Activated naive CD8-positive, alpha-beta T cell (primary cell): Measurements from ENCODE around the gene ARL8B.
A peak's percentile ranks its signal among the peaks of the same experiment; 100 is the strongest.

Experiments
- H3K27ac Mint-ChIP-seq: one replicate; pipeline ENCODE4 v1.8.0; 2021; ENCODE audit warnings: mixed read lengths
- H3K27me3 Mint-ChIP-seq: one replicate; pipeline ENCODE4 v1.8.0; 2021; ENCODE audit warnings: mixed read lengths
- H3K36me3 Mint-ChIP-seq: one replicate; pipeline ENCODE4 v1.8.0; 2021; ENCODE audit warnings: mixed read lengths
- H3K4me1 Mint-ChIP-seq: one replicate; pipeline ENCODE4 v1.8.0; 2021; ENCODE audit warnings: low read depth, mixed read lengths
- H3K4me3 Mint-ChIP-seq: one replicate; pipeline ENCODE4 v1.8.0; 2021; ENCODE audit warnings: mild to moderate bottlenecking, mixed read lengths
- H3K9me3 Mint-ChIP-seq: one replicate; pipeline ENCODE4 v1.8.0; 2021; ENCODE audit warnings: low read depth, mixed read lengths

Gene ARL8B

GRCh38 chr3:5194341-5194740 lies 72.2 kb downstream of the ARL8B start:
- H3K9me3 Mint-ChIP-seq: peaks cover 3% of the 10 kb centered on the region
- H3K4me3 Mint-ChIP-seq: peak overlapping the region; percentile 82
- peak overlapping the region; percentile 93 for H3K27ac Mint-ChIP-seq
- no peaks in the 10 kb centered on the region for H3K27me3 Mint-ChIP-seq
- peaks cover 39% of the 10 kb centered on the region for H3K36me3 Mint-ChIP-seq
- peaks cover 88% of the 10 kb centered on the region for H3K4me1 Mint-ChIP-seq

DNA sequence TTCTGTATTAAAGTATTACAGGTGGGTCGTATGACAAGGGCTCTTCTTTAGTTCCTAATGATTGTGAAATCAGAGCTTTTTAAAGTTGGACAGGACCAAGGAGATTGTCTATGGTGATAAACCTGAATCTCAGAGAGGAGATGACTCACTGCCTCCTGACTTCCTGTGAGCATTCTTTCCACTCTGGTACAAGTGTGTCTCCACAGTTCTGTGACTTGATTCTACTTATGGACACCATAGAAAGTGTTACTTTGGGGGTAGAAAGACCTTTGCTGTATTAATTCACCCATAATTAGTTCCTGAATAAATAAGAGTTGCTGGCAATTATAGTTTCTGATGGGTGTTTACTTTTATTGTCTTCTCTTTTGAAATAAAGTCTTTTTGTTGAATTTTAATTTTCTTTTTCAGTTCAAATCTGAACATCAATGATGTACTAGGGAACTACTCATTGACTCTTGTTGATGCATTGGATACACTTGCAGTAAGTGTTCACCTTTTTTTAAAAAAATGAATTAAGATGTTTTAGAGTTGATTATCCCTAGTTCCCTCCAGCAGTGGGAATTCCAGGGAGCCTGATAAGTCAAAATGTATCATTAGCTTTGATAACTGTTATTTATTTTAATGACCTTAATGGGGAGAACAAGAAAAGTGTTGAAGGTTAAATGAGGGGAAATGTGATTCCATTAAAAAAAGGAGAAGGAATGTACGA lies 72.9 kb downstream of the ARL8B start:
- Mint-ChIP-seq H3K27ac (peak overlapping the region; percentile 93), H3K36me3 (peaks cover 42% of the 10 kb centered on the region), H3K4me3 (peak overlapping the region; percentile 82), H3K27me3 (no peaks in the 10 kb centered on the region), H3K9me3 (peaks cover 3% of the 10 kb centered on the region), H3K4me1 (peaks cover 89% of the 10 kb centered on the region)

DNA sequence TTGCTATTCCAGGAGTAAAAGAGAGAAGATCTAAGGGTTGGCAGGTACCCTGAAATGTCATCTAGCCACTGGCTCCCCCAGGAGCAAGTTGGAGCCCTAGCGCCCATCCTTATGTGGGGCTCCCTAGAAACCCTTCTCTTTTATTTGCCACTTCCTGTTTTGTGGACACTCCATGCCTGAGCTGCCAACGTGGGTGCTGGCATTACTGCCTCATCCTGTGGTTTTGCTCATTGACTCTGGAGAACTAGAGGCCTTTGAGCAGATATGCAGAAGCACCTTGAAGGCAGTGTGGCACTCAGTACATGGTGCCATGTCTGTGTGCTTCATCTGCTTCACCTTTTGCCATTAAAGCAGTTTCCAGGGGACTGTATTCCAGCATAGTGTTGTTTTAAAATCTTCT lies 73.5 kb downstream of the ARL8B start:
- Mint-ChIP-seq H3K4me1 (peaks cover 89% of the 10 kb centered on the region), H3K4me3 (peak overlapping the region; percentile 82), H3K27ac (peak overlapping the region; percentile 93), H3K36me3 (peaks cover 45% of the 10 kb centered on the region), H3K9me3 (peaks cover 3% of the 10 kb centered on the region), H3K27me3 (no peaks in the 10 kb centered on the region)

GRCh38 chr3:5197022-5197421 lies 74.9 kb downstream of the ARL8B start:
- Mint-ChIP-seq H3K27ac (peak overlapping the region; percentile 93), H3K4me1 (peaks cover 87% of the 10 kb centered on the region), H3K4me3 (peak overlapping the region; percentile 82), H3K9me3 (no peaks in the 10 kb centered on the region), H3K36me3 (peaks cover 45% of the 10 kb centered on the region), H3K27me3 (no peaks in the 10 kb centered on the region)

GRCh38 chr3:5197470-5198312 lies 75.6 kb downstream of the ARL8B start:
- no peaks in the 10 kb centered on the region for H3K9me3 Mint-ChIP-seq
- no peaks in the 10 kb centered on the region for H3K27me3 Mint-ChIP-seq
- H3K4me1 Mint-ChIP-seq: peaks cover 81% of the 10 kb centered on the region
- H3K4me3 Mint-ChIP-seq: peak overlapping the region; percentile 82
- peak overlapping the region; percentile 93 for H3K27ac Mint-ChIP-seq
- peaks cover 43% of the 10 kb centered on the region for H3K36me3 Mint-ChIP-seq

GRCh38 chr3:5198313-5198677 lies 76.2 kb downstream of the ARL8B start:
- Mint-ChIP-seq H3K4me1 (peaks cover 75% of the 10 kb centered on the region), H3K4me3 (peak overlapping the region; percentile 52), H3K36me3 (peaks cover 41% of the 10 kb centered on the region), H3K9me3 (no peaks in the 10 kb centered on the region), H3K27ac (peak overlapping the region; percentile 93), H3K27me3 (no peaks in the 10 kb centered on the region)

DNA sequence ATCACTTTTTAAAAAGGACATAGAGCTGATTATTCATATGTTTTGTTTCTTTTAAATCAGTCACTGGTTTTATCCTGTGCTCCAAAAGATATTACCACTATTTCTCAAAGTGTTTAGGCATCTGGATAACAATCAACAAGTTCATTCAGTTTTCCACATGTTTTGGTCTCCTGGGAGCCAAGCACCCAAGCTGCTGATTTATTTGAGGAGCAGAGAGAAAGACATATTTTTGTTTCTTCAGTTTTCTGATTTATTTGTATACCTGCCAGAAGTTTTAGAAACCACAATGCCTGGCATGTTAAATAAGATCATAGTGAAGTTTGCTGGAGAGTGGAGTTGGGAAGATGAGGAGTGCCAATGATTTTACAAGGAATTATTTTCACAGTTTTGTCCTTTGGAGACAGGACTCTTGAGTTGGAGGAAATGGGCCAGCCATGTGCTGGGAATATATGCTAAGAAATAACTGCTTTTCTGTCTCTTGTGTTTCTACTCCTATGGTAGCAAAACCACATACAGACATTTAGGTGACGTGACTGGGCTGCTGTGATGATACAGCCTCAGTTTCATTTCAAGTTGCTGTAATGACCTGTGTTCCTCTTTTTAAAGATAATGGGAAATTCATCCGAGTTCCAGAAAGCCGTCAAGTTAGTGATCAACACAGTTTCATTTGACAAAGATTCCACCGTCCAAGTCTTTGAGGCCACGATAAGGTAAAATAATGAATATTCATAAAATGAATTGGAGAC lies 77.1 kb downstream of the ARL8B start:
- no peaks in the 10 kb centered on the region for H3K27me3 Mint-ChIP-seq
- H3K4me3 Mint-ChIP-seq: peak overlapping the region; percentile 51
- no peaks in the 10 kb centered on the region for H3K9me3 Mint-ChIP-seq
- peaks cover 69% of the 10 kb centered on the region for H3K4me1 Mint-ChIP-seq
- peaks cover 40% of the 10 kb centered on the region for H3K36me3 Mint-ChIP-seq
- H3K27ac Mint-ChIP-seq: peak overlapping the region; percentile 93

DNA sequence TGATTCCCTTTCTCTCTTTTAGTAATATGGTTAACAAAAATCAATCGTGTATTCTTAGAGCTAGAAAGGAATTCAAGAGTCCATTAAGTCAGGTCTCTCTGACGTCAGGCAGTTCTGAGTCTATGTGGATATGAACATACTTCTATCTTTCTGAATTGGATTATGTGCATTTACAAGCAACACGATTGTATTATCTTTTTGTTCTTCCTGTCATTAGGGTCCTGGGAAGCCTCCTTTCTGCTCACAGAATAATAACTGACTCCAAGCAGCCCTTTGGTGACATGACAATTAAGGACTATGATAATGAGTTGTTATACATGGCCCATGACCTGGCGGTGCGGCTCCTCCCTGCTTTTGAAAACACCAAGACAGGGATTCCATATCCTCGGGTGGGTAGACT lies 79.4 kb downstream of the ARL8B start:
- Mint-ChIP-seq H3K36me3 (peaks cover 44% of the 10 kb centered on the region), H3K27ac (peak overlapping the region; percentile 73), H3K27me3 (no peaks in the 10 kb centered on the region), H3K4me3 (no peak overlapping the region), H3K9me3 (no peaks in the 10 kb centered on the region), H3K4me1 (peaks cover 58% of the 10 kb centered on the region)

DNA sequence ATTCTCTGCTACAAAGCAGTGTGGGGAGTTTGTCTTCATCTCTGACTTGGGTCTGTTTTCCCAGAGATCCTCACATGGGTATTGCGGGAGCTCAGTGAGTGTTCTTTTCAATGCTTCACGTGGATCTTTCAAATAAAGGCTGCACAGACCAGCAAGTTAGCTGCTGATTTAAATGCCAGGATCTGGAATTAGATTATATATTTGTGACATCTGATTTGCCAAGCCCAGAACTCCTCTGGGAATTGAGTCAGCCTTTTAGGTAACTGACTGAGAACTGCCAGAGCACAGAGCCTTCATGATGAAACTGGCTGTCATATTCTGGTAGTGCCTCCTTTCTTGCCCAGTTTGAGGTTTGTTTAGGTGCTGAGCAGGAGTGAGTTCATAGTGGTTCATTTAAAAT lies 80.1 kb downstream of the ARL8B start:
- H3K36me3 Mint-ChIP-seq: peaks cover 44% of the 10 kb centered on the region

GRCh38 chr3:5205165-5205941 lies 83.3 kb downstream of the ARL8B start:
- H3K4me1 Mint-ChIP-seq: peaks cover 23% of the 10 kb centered on the region
- H3K27me3 Mint-ChIP-seq: no peaks in the 10 kb centered on the region
- H3K4me3 Mint-ChIP-seq: no peak overlapping the region
- H3K9me3 Mint-ChIP-seq: no peaks in the 10 kb centered on the region
- H3K36me3 Mint-ChIP-seq: peaks cover 29% of the 10 kb centered on the region
- peak overlapping the region; percentile 59 for H3K27ac Mint-ChIP-seq

More for the DNA sequence above, 80.1 kb downstream of the ARL8B start:
- Mint-ChIP-seq H3K9me3 (no peaks in the 10 kb centered on the region), H3K27ac (peak overlapping the region; percentile 73), H3K4me3 (no peak overlapping the region), H3K4me1 (peaks cover 51% of the 10 kb centered on the region), H3K27me3 (no peaks in the 10 kb centered on the region)

DNA sequence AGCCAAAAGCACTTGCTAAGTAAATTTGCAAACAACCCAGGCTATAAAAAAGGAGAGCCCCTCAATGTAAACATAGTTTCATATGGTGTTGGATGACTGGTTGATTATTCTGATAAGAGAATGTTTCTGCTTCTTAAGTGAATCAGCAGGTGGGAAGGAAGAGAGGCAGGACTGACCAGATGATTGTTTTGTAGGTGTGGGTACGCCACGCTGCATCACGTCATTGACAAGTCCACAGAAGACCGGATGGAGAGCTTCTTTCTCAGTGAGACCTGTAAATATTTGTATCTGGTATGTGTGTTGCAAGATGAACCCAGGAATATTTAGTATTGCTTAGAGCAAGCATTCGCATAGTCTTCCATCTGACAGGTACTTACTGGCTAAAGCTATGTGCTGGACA lies 88.8 kb downstream of the ARL8B start:
- Mint-ChIP-seq H3K36me3 (peaks cover 24% of the 10 kb centered on the region), H3K4me3 (no peak overlapping the region), H3K27me3 (no peaks in the 10 kb centered on the region), H3K4me1 (peaks cover 10% of the 10 kb centered on the region), H3K9me3 (no peaks in the 10 kb centered on the region), H3K27ac (peak overlapping the region; percentile 81)

- Mint-ChIP-seq H3K4me3 (no peak overlapping the region), H3K36me3 (peaks cover 21% of the 10 kb centered on the region), H3K27me3 (no peaks in the 10 kb centered on the region), H3K27ac (peak overlapping the region; percentile 64), H3K9me3 (no peaks in the 10 kb centered on the region), H3K4me1 (peaks cover 6% of the 10 kb centered on the region)
Observed at GRCh38 chr3:5212628-5213573, 90.8 kb downstream of the ARL8B start.

DNA sequence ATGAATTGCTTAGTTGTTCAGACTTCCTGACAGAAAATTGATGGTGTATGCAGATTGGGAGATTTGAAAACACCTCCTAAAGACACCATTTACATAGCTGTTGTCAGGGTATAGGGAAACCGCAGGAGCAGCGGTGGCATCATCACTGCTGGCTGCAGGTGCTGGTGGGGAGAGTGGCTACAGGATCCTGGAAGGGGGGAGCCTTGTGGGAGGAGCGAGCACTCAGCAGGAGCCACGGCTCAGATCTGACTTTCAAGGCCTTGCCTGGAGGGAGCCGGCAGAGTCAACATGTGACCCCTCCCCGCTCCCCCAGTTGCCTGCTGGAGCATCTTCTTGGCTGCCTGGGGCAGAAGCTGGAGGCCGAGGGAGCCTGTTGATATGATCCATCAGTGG lies 91.5 kb downstream of the ARL8B start:
- Mint-ChIP-seq H3K36me3 (peaks cover 21% of the 10 kb centered on the region), H3K4me1 (peaks cover 6% of the 10 kb centered on the region), H3K4me3 (no peak overlapping the region), H3K27me3 (no peaks in the 10 kb centered on the region), H3K27ac (peak overlapping the region; percentile 50), H3K9me3 (no peaks in the 10 kb centered on the region)
